Astrocyte (in vitro differentiated cells and primary cell): ENCODE measurements around the gene ABI1. TPM values are rescaled to one million over a fixed set of nuclear protein-coding genes. Genes with fewer than 3 reads are reported as not detected.
A peak's percentile ranks its signal among the peaks of the same experiment; 100 is the strongest.

Experiments
- DNase-seq: peaks from one replicate; pipeline ENCODE4 v3.0.0-alpha.2; 2010; ENCODE audit warnings: low read depth
- FAIRE-seq: peaks from 2 replicates; lab custom pipeline; 2011; peaks lifted over from hg19 to GRCh38; lab: Jason Lieb, UNC
- H2AFZ ChIP-seq: 2 replicates; pipeline ENCODE4 v1.6.0; 2012; ENCODE audit warnings: low read depth, low read length, inconsistent platforms
- H3K27ac ChIP-seq: 2 replicates; pipeline ENCODE4 v1.5.1; 2011; ENCODE audit warnings: low read depth, low read length, inconsistent platforms
- H3K27me3 ChIP-seq: 2 replicates; pipeline ENCODE4 v1.6.0; 2011; ENCODE audit warnings: low read length, inconsistent platforms; ENCODE audit not compliant: insufficient read depth
- H3K36me3 ChIP-seq: 2 replicates; pipeline ENCODE4 v1.5.1; 2011; ENCODE audit warnings: low read length, inconsistent platforms; ENCODE audit not compliant: insufficient read depth
- H3K4me1 ChIP-seq: 2 replicates; pipeline ENCODE4 v1.5.1; 2011; ENCODE audit warnings: low read length, inconsistent platforms; ENCODE audit not compliant: insufficient read depth
- H3K4me2 ChIP-seq: 2 replicates; pipeline ENCODE4 v1.6.0; 2012; ENCODE audit warnings: low read length, inconsistent platforms
- H3K4me3 ChIP-seq: 2 replicates; pipeline ENCODE4 v1.5.1; 2011; ENCODE audit warnings: low read depth, mild to moderate bottlenecking, low read length, inconsistent platforms; ENCODE audit not compliant: insufficient read depth
- H3K79me2 ChIP-seq: 2 replicates; pipeline ENCODE4 v1.6.0; 2012; ENCODE audit warnings: mild to moderate bottlenecking, low read length, inconsistent platforms; ENCODE audit not compliant: insufficient read depth
- H3K9ac ChIP-seq: 2 replicates; pipeline ENCODE4 v1.6.0; 2012; ENCODE audit warnings: mild to moderate bottlenecking, low read length, inconsistent platforms
- H3K9me3 ChIP-seq: 2 replicates; pipeline ENCODE4 v1.5.1; 2012; ENCODE audit warnings: low read depth, mild to moderate bottlenecking, low read length, inconsistent platforms; ENCODE audit not compliant: insufficient read depth
- H4K20me1 ChIP-seq: 2 replicates; pipeline ENCODE4 v1.6.0; 2012; ENCODE audit warnings: low read length, inconsistent platforms; ENCODE audit not compliant: insufficient read depth
- H3K27ac Mint-ChIP-seq: one replicate; pipeline ENCODE4 v1.8.0; 2021; ENCODE audit warnings: mild to moderate bottlenecking, mixed read lengths; ENCODE audit not compliant: unreplicated experiment
- H3K27me3 Mint-ChIP-seq: one replicate; pipeline ENCODE4 v1.8.0; 2021; ENCODE audit warnings: low read depth, mixed read lengths; ENCODE audit not compliant: unreplicated experiment
- H3K36me3 Mint-ChIP-seq: one replicate; pipeline ENCODE4 v1.8.0; 2021; ENCODE audit warnings: low read depth, mixed read lengths; ENCODE audit not compliant: unreplicated experiment
- H3K4me1 Mint-ChIP-seq: one replicate; pipeline ENCODE4 v1.8.0; 2021; ENCODE audit warnings: low read depth, mixed read lengths; ENCODE audit not compliant: unreplicated experiment
- H3K4me3 Mint-ChIP-seq: one replicate; pipeline ENCODE4 v1.8.0; 2021; ENCODE audit warnings: mild to moderate bottlenecking, moderate library complexity, mixed read lengths; ENCODE audit not compliant: unreplicated experiment
- H3K9me3 Mint-ChIP-seq: one replicate; pipeline ENCODE4 v1.8.0; 2021; ENCODE audit warnings: mild to moderate bottlenecking, mixed read lengths; ENCODE audit not compliant: unreplicated experiment
- EZH2 ChIP-seq: IDR thresholded peaks from 2 replicates; pipeline ENCODE4 v1.6.1; 2012; ENCODE audit warnings: mild to moderate bottlenecking, low read length, inconsistent platforms; ENCODE audit not compliant: insufficient read depth
- total RNA-seq: library from RNA; stranded (reverse); gene quantifications from 2 replicates; pipeline ENCODE4 v1.2.1, GENCODE V29; 2021
- TF ChIP-seq, protein P1 (sequence below): IDR thresholded peaks from 2 replicates; pipeline ENCODE4 v1.5.1; 2011; ENCODE audit warnings: low read depth, mild to moderate bottlenecking, inconsistent platforms, low read length, moderate library complexity; ENCODE audit not compliant: insufficient read depth

ABI1 gene
- total RNA-seq, 1 donor from 2014 or later = 65.1 TPM

DNA sequence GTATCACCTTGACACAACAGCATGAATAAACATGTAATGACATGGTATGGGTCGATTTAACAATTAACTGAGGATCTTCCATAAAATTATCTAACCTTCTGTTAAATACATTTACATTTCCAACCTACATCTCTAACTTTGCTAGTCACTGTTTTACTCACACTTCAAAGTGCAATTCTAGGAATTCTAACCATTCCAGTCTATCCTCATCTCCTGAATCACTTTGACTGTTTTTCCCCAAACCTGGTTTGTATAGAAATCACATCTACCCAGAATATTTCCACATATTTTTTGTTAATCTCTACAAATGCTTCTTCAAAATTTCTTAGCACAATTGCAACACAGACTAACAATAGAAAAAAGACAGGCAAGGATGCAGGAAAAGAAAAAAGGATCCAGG lies 6.2 kb downstream of the ABI1 start:
- Histone ChIP-seq H4K20me1 (peaks cover 92% of the 10 kb centered on the region), H3K4me2 (peak overlapping the region; percentile 28), H3K27me3 (no peaks in the 10 kb centered on the region), H3K9me3 (no peaks in the 10 kb centered on the region), H3K4me1 (peaks cover 16% of the 10 kb centered on the region), H2AFZ (no peak overlapping the region), H3K27ac (no peak overlapping the region), H3K9ac (no peak overlapping the region), H3K36me3 (no peaks in the 10 kb centered on the region), H3K4me3 (no peak overlapping the region), H3K79me2 (peaks cover 100% of the 10 kb centered on the region)
- FAIRE-seq (no peak), DNase-seq (peak; percentile 20)
- Mint-ChIP-seq H3K36me3 (no peaks in the 10 kb centered on the region), H3K4me1 (peaks cover 33% of the 10 kb centered on the region), H3K27me3 (no peaks in the 10 kb centered on the region), H3K9me3 (no peaks in the 10 kb centered on the region), H3K27ac (peak overlapping the region; percentile 75), H3K4me3 (no peak overlapping the region)
- TF ChIP-seq EZH2 = no peak
- TF ChIP-seq, protein P1, sequence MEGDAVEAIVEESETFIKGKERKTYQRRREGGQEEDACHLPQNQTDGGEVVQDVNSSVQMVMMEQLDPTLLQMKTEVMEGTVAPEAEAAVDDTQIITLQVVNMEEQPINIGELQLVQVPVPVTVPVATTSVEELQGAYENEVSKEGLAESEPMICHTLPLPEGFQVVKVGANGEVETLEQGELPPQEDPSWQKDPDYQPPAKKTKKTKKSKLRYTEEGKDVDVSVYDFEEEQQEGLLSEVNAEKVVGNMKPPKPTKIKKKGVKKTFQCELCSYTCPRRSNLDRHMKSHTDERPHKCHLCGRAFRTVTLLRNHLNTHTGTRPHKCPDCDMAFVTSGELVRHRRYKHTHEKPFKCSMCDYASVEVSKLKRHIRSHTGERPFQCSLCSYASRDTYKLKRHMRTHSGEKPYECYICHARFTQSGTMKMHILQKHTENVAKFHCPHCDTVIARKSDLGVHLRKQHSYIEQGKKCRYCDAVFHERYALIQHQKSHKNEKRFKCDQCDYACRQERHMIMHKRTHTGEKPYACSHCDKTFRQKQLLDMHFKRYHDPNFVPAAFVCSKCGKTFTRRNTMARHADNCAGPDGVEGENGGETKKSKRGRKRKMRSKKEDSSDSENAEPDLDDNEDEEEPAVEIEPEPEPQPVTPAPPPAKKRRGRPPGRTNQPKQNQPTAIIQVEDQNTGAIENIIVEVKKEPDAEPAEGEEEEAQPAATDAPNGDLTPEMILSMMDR = no peak

DNA sequence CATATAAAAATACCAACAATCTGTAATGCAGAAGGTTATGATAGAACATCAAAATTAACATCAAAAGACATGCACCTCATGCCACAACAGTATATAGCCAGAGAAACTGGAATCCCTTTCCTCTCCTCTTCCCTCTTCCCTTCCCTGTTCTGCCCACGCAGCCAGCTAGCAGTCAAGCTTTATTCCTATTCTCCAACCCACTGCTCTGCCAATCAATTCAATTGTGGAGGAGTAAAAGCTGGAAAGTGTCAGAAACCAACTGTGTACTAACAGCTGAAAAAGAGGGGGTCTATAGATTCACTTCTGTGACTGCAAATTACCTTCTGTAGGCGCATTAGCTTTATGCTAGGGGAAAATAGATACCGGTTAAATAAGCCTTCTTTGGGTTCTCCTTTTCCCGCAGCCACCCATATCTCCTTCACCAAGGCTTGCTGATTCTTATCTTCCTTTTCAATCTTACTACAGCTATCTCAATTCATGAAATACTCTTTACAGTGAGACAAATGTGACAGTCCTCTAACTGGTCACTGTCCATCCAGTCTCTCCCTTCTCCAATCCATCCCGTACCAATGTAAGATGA lies 16.3 kb downstream of the ABI1 start:
- TF ChIP-seq, protein P1 = no peak
- TF ChIP-seq EZH2 = no peak
- DNase-seq (no peak), FAIRE-seq (no peak)
- Histone ChIP-seq H3K36me3 (no peaks in the 10 kb centered on the region), H3K4me2 (no peak overlapping the region), H3K4me3 (no peak overlapping the region), H3K9me3 (no peaks in the 10 kb centered on the region), H3K9ac (no peak overlapping the region), H3K79me2 (peaks cover 98% of the 10 kb centered on the region), H3K4me1 (no peaks in the 10 kb centered on the region), H2AFZ (no peak overlapping the region), H4K20me1 (peaks cover 76% of the 10 kb centered on the region), H3K27me3 (no peaks in the 10 kb centered on the region), H3K27ac (no peak overlapping the region)
- H3K4me3 Mint-ChIP-seq = no peak overlapping the region
- H3K36me3 Mint-ChIP-seq = no peaks in the 10 kb centered on the region
- H3K4me1 Mint-ChIP-seq = peaks cover 26% of the 10 kb centered on the region
- H3K27me3 Mint-ChIP-seq = no peaks in the 10 kb centered on the region
- peak overlapping the region; percentile 3 for H3K27ac Mint-ChIP-seq
- no peaks in the 10 kb centered on the region for H3K9me3 Mint-ChIP-seq

DNA sequence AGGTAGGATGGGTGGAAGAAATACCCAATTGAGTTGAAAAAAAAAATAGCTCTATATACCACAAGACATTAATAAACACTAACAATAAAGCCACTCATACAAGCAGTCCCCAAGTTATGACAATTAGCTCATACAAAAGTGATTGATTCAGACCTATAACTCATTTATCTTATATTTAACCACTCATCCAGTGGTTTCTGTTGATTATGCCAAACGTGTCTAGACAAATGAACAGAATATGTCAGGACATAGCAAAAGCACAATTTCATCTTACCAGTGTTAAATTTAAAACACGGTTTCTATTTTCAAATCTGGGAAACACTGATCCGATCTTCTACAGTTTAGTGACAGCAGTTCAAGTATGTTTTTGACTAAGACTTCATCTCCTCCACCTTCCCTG lies 17.0 kb downstream of the ABI1 start:
- FAIRE-seq = no peak
- Mint-ChIP-seq H3K36me3 (no peaks in the 10 kb centered on the region), H3K27me3 (no peaks in the 10 kb centered on the region), H3K9me3 (no peaks in the 10 kb centered on the region), H3K4me1 (peaks cover 26% of the 10 kb centered on the region), H3K27ac (no peak overlapping the region), H3K4me3 (no peak overlapping the region)
- H3K27ac ChIP-seq = no peak overlapping the region
- H4K20me1 ChIP-seq = peaks cover 77% of the 10 kb centered on the region
- no peak overlapping the region for H3K9ac ChIP-seq
- H3K9me3 ChIP-seq = no peaks in the 10 kb centered on the region
- TF ChIP-seq, protein P1 = no peak
- TF ChIP-seq EZH2 = no peak
- H3K4me1 ChIP-seq = no peaks in the 10 kb centered on the region
- H2AFZ ChIP-seq = no peak overlapping the region
- no peak for DNase-seq
- no peaks in the 10 kb centered on the region for H3K27me3 ChIP-seq
- no peak overlapping the region for H3K4me2 ChIP-seq
- peaks cover 98% of the 10 kb centered on the region for H3K79me2 ChIP-seq
- H3K36me3 ChIP-seq = no peaks in the 10 kb centered on the region
- no peak overlapping the region for H3K4me3 ChIP-seq
